GM18526 (cell line): ENCODE measurements around the gene ZC2HC1C.

Experiments
- POLR2A ChIP-seq: IDR thresholded peaks from 3 replicates; pipeline ENCODE4 v1.6.1; 2011; ENCODE audit not compliant: insufficient read length; ENCODE audit errors: extremely low read depth

Gene ZC2HC1C

GRCh38 chr14:75049731-75050201 is 19.7 kb upstream of the ZC2HC1C start:
- no peak for TF ChIP-seq POLR2A

GRCh38 chr14:75050852-75051555 is 18.4 kb upstream of the ZC2HC1C start, which contains the start of gene MLH3:
Gene MLH3 (minus strand): TSS chr14:75051467. CDS start chr14:75049655, 1,812 bp downstream.
- TF ChIP-seq POLR2A: peak; percentile 62

- TF ChIP-seq POLR2A: no peak
These were observed 17.9 kb upstream of the ZC2HC1C start for GRCh38 chr14:75051556-75051899.

- no peak for TF ChIP-seq POLR2A
These were observed 15.8 kb upstream of the ZC2HC1C start for GRCh38 chr14:75053396-75054291.

- no peak for TF ChIP-seq POLR2A
These were observed 15.0 kb upstream of the ZC2HC1C start for GRCh38 chr14:75054421-75054820.

- TF ChIP-seq POLR2A: no peak
These were observed 9.8 kb upstream of the ZC2HC1C start for GRCh38 chr14:75059642-75060041.

GRCh38 chr14:75060420-75060819 is 9.0 kb upstream of the ZC2HC1C start:
- no peak for TF ChIP-seq POLR2A

GRCh38 chr14:75063013-75063412 is 6.4 kb upstream of the ZC2HC1C start:
- TF ChIP-seq POLR2A: no peak

- peak; percentile 69 for TF ChIP-seq POLR2A
These were observed 5.8 kb upstream of the ZC2HC1C start, which contains the start of gene ACYP1 for GRCh38 chr14:75063491-75064204. Gene ACYP1 (minus strand): TSS chr14:75064024. CDS start chr14:75063553, 471 bp downstream.

GRCh38 chr14:75064205-75064567 is 5.3 kb upstream of the ZC2HC1C start:
- TF ChIP-seq POLR2A: no peak

GRCh38 chr14:75066691-75067090 is 2.8 kb upstream of the ZC2HC1C start:
- TF ChIP-seq POLR2A: no peak

- TF ChIP-seq POLR2A: no peak
These were observed 2.2 kb upstream of the ZC2HC1C start for GRCh38 chr14:75067212-75067611.

- TF ChIP-seq POLR2A: no peak
These were observed 934 bp upstream of the ZC2HC1C start for GRCh38 chr14:75068294-75069120.

- no peak for TF ChIP-seq POLR2A
These were observed 337 bp downstream of the ZC2HC1C start for GRCh38 chr14:75069811-75070145.

- TF ChIP-seq POLR2A: no peak
These were observed 942 bp downstream of the ZC2HC1C start for GRCh38 chr14:75070383-75070782.

GRCh38 chr14:75077794-75078193 is 8.4 kb downstream of the ZC2HC1C start:
- no peak for TF ChIP-seq POLR2A
